Daoy (cell line): ENCODE data around the gene CAMK2G. TPM values are rescaled to one million over a fixed set of nuclear protein-coding genes. Genes with fewer than 3 reads are reported as not detected.
"Not testable (repeated sequence)": the region's sequence is repeated elsewhere in the genome, so short reads cannot be mapped to it uniquely, and the experiment has no call there.

Source experiments
- DNase-seq: peaks from one replicate; pipeline ENCODE4 v3.0.0-alpha.2; 2015; ENCODE audit warnings: low read depth
- total RNA-seq: library from RNA; depleted of rRNA; stranded (reverse); fragments of >200 nt; shearing (Covaris generic); gene quantifications from 2 replicates; pipeline ENCODE4 v1.2.3, GENCODE V29; 2014

CAMK2G gene
- total RNA-seq, 1 experiment from 2014 or later: 12.2 TPM

- no peak for DNase-seq
Measured at GRCh38 chr10:73813333-73813732, 61.0 kb downstream of the CAMK2G start.

GRCh38 chr10:73812657-73813056, 61.7 kb downstream of the CAMK2G start:
- DNase-seq: no peak

- peak; percentile 21 for DNase-seq
Measured at GRCh38 chr10:73810735-73811465, 63.5 kb downstream of the CAMK2G start.

- no peak for DNase-seq
Measured at GRCh38 chr10:73810358-73810734, 64.0 kb downstream of the CAMK2G start.

GRCh38 chr10:73809061-73809818, 65.1 kb downstream of the CAMK2G start:
- DNase-seq: no peak

GRCh38 chr10:73808021-73808815, 66.1 kb downstream of the CAMK2G start:
- DNase-seq: no peak

GRCh38 chr10:73807471-73807870, 66.9 kb downstream of the CAMK2G start:
- no peak for DNase-seq

- no peak for DNase-seq
Measured at GRCh38 chr10:73806176-73806950, 68.0 kb downstream of the CAMK2G start.

- DNase-seq: no peak
Measured at GRCh38 chr10:73803680-73804286, 70.6 kb downstream of the CAMK2G start.

GRCh38 chr10:73802276-73802991, 71.9 kb downstream of the CAMK2G start:
- no peak for DNase-seq

- DNase-seq: no peak
Measured at GRCh38 chr10:73801253-73801590, 73.1 kb downstream of the CAMK2G start.

GRCh38 chr10:73800560-73801252, 73.6 kb downstream of the CAMK2G start:
- no peak for DNase-seq

GRCh38 chr10:73799899-73800559, 74.3 kb downstream of the CAMK2G start:
- no peak for DNase-seq

- DNase-seq: no peak
Measured at GRCh38 chr10:73798927-73799560, 75.3 kb downstream of the CAMK2G start.

GRCh38 chr10:73798087-73798486, 76.3 kb downstream of the CAMK2G start:
- no peak for DNase-seq

- DNase-seq: no peak
Measured at GRCh38 chr10:73797324-73798025, 76.9 kb downstream of the CAMK2G start.

GRCh38 chr10:73796766-73797165, 77.6 kb downstream of the CAMK2G start:
- no peak for DNase-seq

- DNase-seq: not testable (repeated sequence)
Measured at GRCh38 chr10:73796035-73796434, 78.3 kb downstream of the CAMK2G start.
